Osteocyte (in vitro differentiated cells): ENCODE measurements around the gene PPP2R2B. TPM values are rescaled to one million over a fixed set of nuclear protein-coding genes. Genes with fewer than 3 reads are reported as not detected.

Experiments
- DNase-seq: peaks from one replicate; pipeline ENCODE4 v3.0.0; 2021; ENCODE audit warnings: mixed read lengths; ENCODE audit not compliant: unreplicated experiment; ENCODE audit errors: extremely low spot score
- H3K27ac Mint-ChIP-seq: one replicate; pipeline ENCODE4 v1.8.0; 2021; ENCODE audit warnings: mild to moderate bottlenecking, mixed read lengths; ENCODE audit not compliant: unreplicated experiment
- H3K27me3 Mint-ChIP-seq: one replicate; pipeline ENCODE4 v1.8.0; 2021; ENCODE audit warnings: mixed read lengths; ENCODE audit not compliant: unreplicated experiment
- H3K36me3 Mint-ChIP-seq: one replicate; pipeline ENCODE4 v1.8.0; 2021; ENCODE audit warnings: mixed read lengths; ENCODE audit not compliant: unreplicated experiment
- H3K4me1 Mint-ChIP-seq: one replicate; pipeline ENCODE4 v1.8.0; 2021; ENCODE audit warnings: mixed read lengths; ENCODE audit not compliant: unreplicated experiment
- H3K4me3 Mint-ChIP-seq: one replicate; pipeline ENCODE4 v1.8.0; 2021; ENCODE audit warnings: mild to moderate bottlenecking, moderate library complexity, mixed read lengths; ENCODE audit not compliant: unreplicated experiment
- H3K9me3 Mint-ChIP-seq: one replicate; pipeline ENCODE4 v1.8.0; 2021; ENCODE audit warnings: mixed read lengths; ENCODE audit not compliant: unreplicated experiment
- CTCF ChIP-seq: fragments of 200-600 bp; sonication (generic); IDR thresholded peaks from 2 replicates; pipeline ENCODE4 v1.5.0; 2021; ENCODE audit warnings: antibody characterized with exemption, mild to moderate bottlenecking, moderate library complexity
- total RNA-seq: library from RNA; stranded (reverse); gene quantifications from 2 replicates; pipeline ENCODE4 v1.2.1, GENCODE V29; 2021

Gene PPP2R2B
- total RNA-seq, 1 donor from 2014 or later, result not detected

GRCh38 chr5:146789712-146790653 lies 88.6 kb downstream of the PPP2R2B start:
- no peaks in the 10 kb centered on the region for H3K36me3 Mint-ChIP-seq
- H3K4me1 Mint-ChIP-seq, result no peaks in the 10 kb centered on the region
- peaks cover 5% of the 10 kb centered on the region for H3K27me3 Mint-ChIP-seq
- no peak for DNase-seq
- H3K9me3 Mint-ChIP-seq, result no peaks in the 10 kb centered on the region
- no peak for TF ChIP-seq CTCF
- H3K4me3 Mint-ChIP-seq, result no peak overlapping the region
- H3K27ac Mint-ChIP-seq, result no peak overlapping the region

- Mint-ChIP-seq H3K9me3 (no peaks in the 10 kb centered on the region), H3K36me3 (no peaks in the 10 kb centered on the region), H3K4me3 (no peak overlapping the region), H3K4me1 (no peaks in the 10 kb centered on the region), H3K27me3 (peaks cover 5% of the 10 kb centered on the region), H3K27ac (no peak overlapping the region)
- TF ChIP-seq CTCF, result no peak
- DNase-seq, result no peak
Measured at GRCh38 chr5:146788898-146789297, 89.7 kb downstream of the PPP2R2B start.

- H3K27me3 Mint-ChIP-seq, result peaks cover 7% of the 10 kb centered on the region
- H3K9me3 Mint-ChIP-seq, result no peaks in the 10 kb centered on the region
- DNase-seq, result no peak
- H3K27ac Mint-ChIP-seq, result no peak overlapping the region
- no peak overlapping the region for H3K4me3 Mint-ChIP-seq
- TF ChIP-seq CTCF, result no peak
- no peaks in the 10 kb centered on the region for H3K36me3 Mint-ChIP-seq
- no peaks in the 10 kb centered on the region for H3K4me1 Mint-ChIP-seq
Measured at GRCh38 chr5:146785065-146785464, 93.5 kb downstream of the PPP2R2B start.

- H3K9me3 Mint-ChIP-seq, result no peaks in the 10 kb centered on the region
- no peaks in the 10 kb centered on the region for H3K4me1 Mint-ChIP-seq
- no peak for DNase-seq
- H3K27ac Mint-ChIP-seq, result no peak overlapping the region
- no peak overlapping the region for H3K4me3 Mint-ChIP-seq
- TF ChIP-seq CTCF, result no peak
- no peaks in the 10 kb centered on the region for H3K36me3 Mint-ChIP-seq
- peaks cover 2% of the 10 kb centered on the region for H3K27me3 Mint-ChIP-seq
Measured at GRCh38 chr5:146781157-146781556, 97.4 kb downstream of the PPP2R2B start.

GRCh38 chr5:146779211-146779869 lies 99.2 kb downstream of the PPP2R2B start:
- TF ChIP-seq CTCF, result no peak
- H3K4me1 Mint-ChIP-seq, result no peaks in the 10 kb centered on the region
- no peak overlapping the region for H3K4me3 Mint-ChIP-seq
- no peak overlapping the region for H3K27ac Mint-ChIP-seq
- no peaks in the 10 kb centered on the region for H3K9me3 Mint-ChIP-seq
- H3K27me3 Mint-ChIP-seq, result peaks cover 2% of the 10 kb centered on the region
- DNase-seq, result no peak
- no peaks in the 10 kb centered on the region for H3K36me3 Mint-ChIP-seq
